Measurements from ENCODE around the gene ZIC1. TPM values are rescaled to one million over a fixed set of nuclear protein-coding genes. Genes with fewer than 3 reads are reported as not detected.

ZIC1 gene
- total and polyA plus RNA-seq, 2 experiments from 2014 or later, result 0.21 to 0.95 TPM

DNA sequence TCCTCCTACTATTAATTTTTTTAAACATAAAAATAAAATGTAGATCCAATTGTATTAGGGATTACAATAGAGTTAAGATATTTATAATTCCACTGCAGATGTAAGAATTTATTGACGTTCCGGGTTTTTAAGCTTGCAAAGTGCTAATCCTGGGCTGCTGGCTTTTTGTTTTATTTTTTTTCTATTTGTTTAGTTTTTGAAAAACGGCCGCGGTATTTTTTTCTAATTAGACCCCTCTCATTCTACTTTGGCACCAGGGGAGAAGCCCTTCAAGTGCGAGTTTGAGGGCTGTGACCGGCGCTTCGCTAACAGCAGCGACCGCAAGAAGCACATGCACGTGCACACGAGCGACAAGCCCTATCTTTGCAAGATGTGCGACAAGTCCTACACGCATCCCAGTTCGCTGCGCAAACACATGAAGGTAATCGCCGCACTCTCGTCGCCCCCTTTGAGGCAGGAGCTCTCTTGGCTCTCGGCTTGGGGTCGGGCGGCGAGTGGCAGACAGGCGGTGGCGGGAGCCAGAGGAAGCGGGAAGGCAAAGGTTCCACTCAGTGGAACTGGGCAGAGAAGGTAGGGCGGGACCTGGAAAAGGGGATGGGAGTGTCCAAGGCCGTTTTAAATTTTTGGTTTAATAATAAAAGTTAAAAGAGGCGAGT, 3.2 kb downstream of the ZIC1 start:
- Histone ChIP-seq H4K20me1 (replicated peaks; ENCODE audit: insufficient read depth) (no peaks in the 10 kb centered on the region), H3K4me3 (peak overlapping the region; percentile 71), H3F3A (replicated peaks; ENCODE audit: low read depth) (peaks cover 38% of the 10 kb centered on the region), H3K27me3 (ENCODE audit: insufficient read depth) (peaks cover 98% of the 10 kb centered on the region), H2AFZ (peak overlapping the region; percentile 12; the same call in 1 of the 2 replicates), H3K9me2 (ENCODE audit: insufficient read depth) (no peaks in the 10 kb centered on the region), H3K36me3 (ENCODE audit: insufficient read depth) (no peaks in the 10 kb centered on the region), H3K4me2 (peak overlapping the region; percentile 95), H3K27ac (ENCODE audit: low read depth) (no peak overlapping the region), H3K79me2 (replicated peaks; ENCODE audit: insufficient read depth) (no peaks in the 10 kb centered on the region), H3K4me1 (ENCODE audit: insufficient read depth) (peaks cover 80% of the 10 kb centered on the region)
- Mint-ChIP-seq H3K4me3 (peak overlapping the region; percentile 69), H3K27ac (no peak overlapping the region), H3K27me3 (ENCODE audit: insufficient read depth, low read depth, poor library complexity) (peaks cover 97% of the 10 kb centered on the region), H3K9me3 (peaks cover 15% of the 10 kb centered on the region), H3K36me3 (ENCODE audit: low read depth) (no peaks in the 10 kb centered on the region), H3K4me1 (peaks cover 61% of the 10 kb centered on the region)
- TF ChIP-seq EZH2phosphoT487 (IDR thresholded peaks at IDR 0.05; ENCODE audit: unreplicated experiment) (peak; percentile 99), NANOG (IDR thresholded peaks at IDR 0.05; ENCODE audit: borderline replicate concordance) (no peak), EZH2 (IDR thresholded peaks at IDR 0.05; ENCODE audit: low read depth, unreplicated experiment) (peak; percentile 95), POLR2AphosphoS5 (IDR thresholded peaks at IDR 0.05; ENCODE audit: low read depth) (no peak), JUNB (IDR thresholded peaks at IDR 0.05; ENCODE audit: unreplicated experiment) (no peak)
- peak; percentile 82 for DNase-seq (ENCODE audit: low spot score)
- ATAC-seq, result peak; percentile 28

DNA sequence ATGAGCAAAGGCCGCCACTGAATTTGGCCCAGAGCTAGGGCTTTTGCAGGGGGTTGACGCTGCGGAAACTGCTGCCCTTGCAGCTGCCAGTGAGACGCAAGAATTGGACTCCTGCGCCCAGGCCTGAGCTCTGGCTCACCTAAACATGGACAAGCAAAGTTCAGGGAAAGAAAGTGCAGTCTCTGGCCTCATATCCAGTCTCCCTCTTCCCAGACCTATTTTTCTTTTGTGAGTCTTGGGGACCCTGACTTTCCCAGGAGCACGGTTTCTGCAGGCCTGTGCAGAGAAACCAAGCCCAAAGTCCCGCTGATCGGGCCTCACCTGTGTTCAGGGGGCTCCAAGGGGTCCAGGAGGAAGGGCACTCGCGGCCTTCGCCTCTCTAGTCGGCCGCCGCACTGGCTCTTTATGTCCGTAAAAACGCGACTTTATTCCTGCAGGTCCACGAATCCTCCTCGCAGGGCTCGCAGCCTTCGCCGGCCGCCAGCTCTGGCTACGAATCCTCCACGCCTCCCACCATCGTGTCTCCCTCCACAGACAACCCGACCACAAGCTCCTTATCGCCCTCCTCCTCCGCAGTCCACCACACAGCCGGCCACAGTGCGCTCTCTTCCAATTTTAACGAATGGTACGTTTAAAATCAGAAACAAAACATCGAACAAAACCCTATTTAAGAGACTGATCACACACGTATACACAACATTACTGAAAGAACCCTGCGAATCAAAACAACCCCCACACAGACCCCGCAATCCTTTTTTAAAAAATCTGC, 3.9 kb downstream of the ZIC1 start:
- H3K9me2 ChIP-seq (ENCODE audit: insufficient read depth), result no peaks in the 10 kb centered on the region
- no peaks in the 10 kb centered on the region for H4K20me1 ChIP-seq (replicated peaks; ENCODE audit: insufficient read depth)
- H3K4me2 ChIP-seq, result peak overlapping the region; percentile 95
- H2AFZ ChIP-seq, result peak overlapping the region; percentile 12; the same call in 1 of the 2 replicates
- Mint-ChIP-seq H3K4me3 (peak overlapping the region; percentile 69), H3K27me3 (ENCODE audit: insufficient read depth, low read depth, poor library complexity) (peaks cover 97% of the 10 kb centered on the region), H3K36me3 (ENCODE audit: low read depth) (no peaks in the 10 kb centered on the region), H3K4me1 (peaks cover 58% of the 10 kb centered on the region), H3K9me3 (peaks cover 15% of the 10 kb centered on the region), H3K27ac (no peak overlapping the region)
- TF ChIP-seq EZH2 (IDR thresholded peaks at IDR 0.05; ENCODE audit: low read depth, unreplicated experiment) (peak; percentile 98), ZNF331 (CRISPR knock-in tag; IDR thresholded peaks at IDR 0.05; ENCODE audit: low read depth) (no peak)
- peaks cover 36% of the 10 kb centered on the region for H3F3A ChIP-seq (replicated peaks; ENCODE audit: low read depth)
- DNase-seq (ENCODE audit: low spot score) (peak; percentile 64), ATAC-seq (peak; percentile 5)
- H3K27ac ChIP-seq (ENCODE audit: low read depth), result no peak overlapping the region
- peaks cover 80% of the 10 kb centered on the region for H3K4me1 ChIP-seq (ENCODE audit: insufficient read depth)
- peaks cover 98% of the 10 kb centered on the region for H3K27me3 ChIP-seq (ENCODE audit: insufficient read depth)
- no peaks in the 10 kb centered on the region for H3K79me2 ChIP-seq (replicated peaks; ENCODE audit: insufficient read depth)
- H3K36me3 ChIP-seq (ENCODE audit: insufficient read depth), result no peaks in the 10 kb centered on the region
- peak overlapping the region; percentile 71 for H3K4me3 ChIP-seq

DNA sequence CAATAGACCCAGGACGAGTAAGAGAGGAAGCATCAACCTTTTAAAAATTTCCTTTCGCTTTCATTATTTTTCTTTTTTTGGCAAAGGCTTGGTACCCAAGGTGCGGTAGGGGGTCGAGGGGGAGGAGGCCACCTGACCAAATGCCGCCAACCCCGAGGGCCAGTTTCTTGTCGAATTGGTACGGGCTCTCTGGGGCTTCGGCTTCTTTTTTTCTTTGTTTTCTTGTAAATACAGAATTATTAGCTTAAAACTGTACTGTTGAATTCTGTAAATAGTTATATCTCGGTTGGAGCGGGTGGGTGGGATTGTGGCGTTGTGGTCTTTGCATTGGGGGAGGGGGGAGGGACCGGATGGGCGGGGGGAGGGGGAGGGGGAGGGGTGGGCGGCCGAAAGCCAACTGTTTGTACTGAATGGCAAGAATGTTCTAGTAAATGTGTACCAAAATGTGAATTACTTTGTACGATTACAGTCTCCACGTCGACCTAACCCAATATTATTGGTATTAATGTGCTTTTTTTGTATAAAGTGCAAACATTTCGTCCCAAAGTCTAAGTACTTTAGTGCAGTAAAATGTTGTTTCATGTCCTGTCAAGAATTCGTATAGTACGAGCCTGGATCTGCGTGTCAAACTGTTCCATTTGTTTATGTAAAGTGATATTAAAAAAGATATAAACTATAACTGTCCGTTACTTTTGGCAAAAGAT, 4.7 kb downstream of the ZIC1 start:
- H2AFZ ChIP-seq, result no peak overlapping the region
- peaks cover 82% of the 10 kb centered on the region for H3K4me1 ChIP-seq (ENCODE audit: insufficient read depth)
- Mint-ChIP-seq H3K4me3 (peak overlapping the region; percentile 69), H3K9me3 (peaks cover 14% of the 10 kb centered on the region), H3K4me1 (peaks cover 55% of the 10 kb centered on the region), H3K27me3 (ENCODE audit: insufficient read depth, low read depth, poor library complexity) (peaks cover 97% of the 10 kb centered on the region), H3K27ac (no peak overlapping the region), H3K36me3 (ENCODE audit: low read depth) (no peaks in the 10 kb centered on the region)
- peak overlapping the region; percentile 71 for H3K4me3 ChIP-seq
- TF ChIP-seq STAT1 (IDR thresholded peaks at IDR 0.05; ENCODE audit: unreplicated experiment) (no peak), EZH2 (IDR thresholded peaks at IDR 0.05; ENCODE audit: low read depth, unreplicated experiment) (peak; percentile 93), EZH2phosphoT487 (IDR thresholded peaks at IDR 0.05; ENCODE audit: unreplicated experiment) (no peak)
- TF ChIP-seq, protein P1, sequence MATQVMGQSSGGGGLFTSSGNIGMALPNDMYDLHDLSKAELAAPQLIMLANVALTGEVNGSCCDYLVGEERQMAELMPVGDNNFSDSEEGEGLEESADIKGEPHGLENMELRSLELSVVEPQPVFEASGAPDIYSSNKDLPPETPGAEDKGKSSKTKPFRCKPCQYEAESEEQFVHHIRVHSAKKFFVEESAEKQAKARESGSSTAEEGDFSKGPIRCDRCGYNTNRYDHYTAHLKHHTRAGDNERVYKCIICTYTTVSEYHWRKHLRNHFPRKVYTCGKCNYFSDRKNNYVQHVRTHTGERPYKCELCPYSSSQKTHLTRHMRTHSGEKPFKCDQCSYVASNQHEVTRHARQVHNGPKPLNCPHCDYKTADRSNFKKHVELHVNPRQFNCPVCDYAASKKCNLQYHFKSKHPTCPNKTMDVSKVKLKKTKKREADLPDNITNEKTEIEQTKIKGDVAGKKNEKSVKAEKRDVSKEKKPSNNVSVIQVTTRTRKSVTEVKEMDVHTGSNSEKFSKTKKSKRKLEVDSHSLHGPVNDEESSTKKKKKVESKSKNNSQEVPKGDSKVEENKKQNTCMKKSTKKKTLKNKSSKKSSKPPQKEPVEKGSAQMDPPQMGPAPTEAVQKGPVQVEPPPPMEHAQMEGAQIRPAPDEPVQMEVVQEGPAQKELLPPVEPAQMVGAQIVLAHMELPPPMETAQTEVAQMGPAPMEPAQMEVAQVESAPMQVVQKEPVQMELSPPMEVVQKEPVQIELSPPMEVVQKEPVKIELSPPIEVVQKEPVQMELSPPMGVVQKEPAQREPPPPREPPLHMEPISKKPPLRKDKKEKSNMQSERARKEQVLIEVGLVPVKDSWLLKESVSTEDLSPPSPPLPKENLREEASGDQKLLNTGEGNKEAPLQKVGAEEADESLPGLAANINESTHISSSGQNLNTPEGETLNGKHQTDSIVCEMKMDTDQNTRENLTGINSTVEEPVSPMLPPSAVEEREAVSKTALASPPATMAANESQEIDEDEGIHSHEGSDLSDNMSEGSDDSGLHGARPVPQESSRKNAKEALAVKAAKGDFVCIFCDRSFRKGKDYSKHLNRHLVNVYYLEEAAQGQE (IDR thresholded peaks at IDR 0.05; ENCODE audit: unreplicated experiment), result no peak
- H4K20me1 ChIP-seq (replicated peaks; ENCODE audit: insufficient read depth), result no peaks in the 10 kb centered on the region
- peaks cover 98% of the 10 kb centered on the region for H3K27me3 ChIP-seq (ENCODE audit: insufficient read depth)
- H3F3A ChIP-seq (replicated peaks; ENCODE audit: low read depth), result peaks cover 37% of the 10 kb centered on the region
- peak overlapping the region; percentile 95 for H3K4me2 ChIP-seq
- H3K9me2 ChIP-seq (ENCODE audit: insufficient read depth), result no peaks in the 10 kb centered on the region
- H3K79me2 ChIP-seq (replicated peaks; ENCODE audit: insufficient read depth), result no peaks in the 10 kb centered on the region
- ATAC-seq, result no peak
- H3K36me3 ChIP-seq (ENCODE audit: insufficient read depth), result no peaks in the 10 kb centered on the region
- DNase-seq (ENCODE audit: low spot score), result peak; percentile 83
- no peak overlapping the region for H3K27ac ChIP-seq (ENCODE audit: low read depth)
